Esophagus muscularis mucosa (tissue), 4 donors: ENCODE data around the gene PIK3CD.

ENCODE experiments used
- CTCF ChIP-seq, 3 experiments: fragments of 200-600 bp in 2 of 3; fragments of 450-650 bp in 1 of 3; sonication (generic) in 2 of 3; IDR thresholded peaks; one replicate each; pipeline ENCODE4 v1.5.1; 2017 to 2019; ENCODE audit warnings: antibody characterized with exemption in 3 of 3, mild to moderate bottlenecking in 2 of 3, moderate library complexity in 1 of 3
- EP300 ChIP-seq: sonication (generic); formaldehyde crosslinking; IDR thresholded peaks from one replicate; pipeline ENCODE4 v1.6.1; 2017; ENCODE audit warnings: antibody characterized with exemption
- POLR2A ChIP-seq: fragments of 450-650 bp; IDR thresholded peaks from one replicate; pipeline ENCODE4 v1.6.1; 2017; ENCODE audit warnings: antibody characterized with exemption, moderate library complexity, mild to moderate bottlenecking, low read depth
- POLR2AphosphoS5 ChIP-seq, 2 donors: sonication (generic); formaldehyde crosslinking; IDR thresholded peaks; one replicate each; pipeline ENCODE4 v1.6.1; 2017; ENCODE audit warnings: antibody characterized with exemption in 2 of 2

GRCh38 chr1:9611716-9612115, 39.8 kb upstream of the PIK3CD start:
- TF ChIP-seq CTCF (IDR thresholded peaks at IDR 0.05) (no peak), EP300 (no peak), POLR2AphosphoS5 (IDR thresholded peaks at IDR 0.05) (no peak), POLR2A (no peak)
